Liver (tissue), 9 donors: Measurements from ENCODE around the gene ANKRD11. TPM values are rescaled to one million over a fixed set of nuclear protein-coding genes. Genes with fewer than 3 reads are reported as not detected.
"Not testable (repeated sequence)": the region's sequence is repeated elsewhere in the genome, so short reads cannot be mapped to it uniquely, and the experiment has no call there.

Experiments
- DNase-seq: peaks from one replicate; pipeline ENCODE4 v3.0.0-alpha.2; 2017; ENCODE audit warnings: low spot score
- H3K27ac ChIP-seq, 2 donors: one replicate each; pipeline ENCODE4 v1.7.0; 2013; ENCODE audit warnings: inconsistent platforms in 2 of 2, low read length in 2 of 2, control low read depth in 1 of 2, low read depth in 1 of 2, mild to moderate bottlenecking in 1 of 2
- H3K27me3 ChIP-seq, 4 donors: one replicate each; pipeline versions ENCODE4 v1.6.1 to v1.7.0; 2013; ENCODE audit warnings: low read length in 3 of 4, inconsistent platforms in 1 of 4, mild to moderate bottlenecking in 1 of 4, moderate library complexity in 1 of 4; ENCODE audit not compliant: control insufficient read depth in 4 of 4, insufficient read depth in 4 of 4
- H3K36me3 ChIP-seq, 4 donors: one replicate each; pipeline versions ENCODE4 v1.6.1 to v1.7.0; 2013; ENCODE audit warnings: low read length in 3 of 4, mild to moderate bottlenecking in 3 of 4, low read depth in 1 of 4, moderate library complexity in 1 of 4; ENCODE audit not compliant: control insufficient read depth in 4 of 4, insufficient read depth in 3 of 4
- H3K4me1 ChIP-seq, 4 donors: one replicate each; pipeline versions ENCODE4 v1.6.1 to v1.7.0; 2013; ENCODE audit warnings: low read length in 3 of 4, mild to moderate bottlenecking in 3 of 4, moderate library complexity in 1 of 4; ENCODE audit not compliant: control insufficient read depth in 4 of 4, insufficient read depth in 4 of 4
- H3K4me3 ChIP-seq, 3 donors: one replicate each; pipeline versions ENCODE4 v1.6.1 to v1.7.0; 2013; ENCODE audit warnings: low read length in 3 of 3, control low read depth in 1 of 3, low read depth in 1 of 3, mild to moderate bottlenecking in 1 of 3
- H3K9ac ChIP-seq, 2 donors: one replicate each; pipeline ENCODE4 v1.7.0; 2013; ENCODE audit warnings: low read length in 2 of 2, mild to moderate bottlenecking in 2 of 2, moderate library complexity in 2 of 2, control low read depth in 1 of 2, low read depth in 1 of 2
- H3K9me3 ChIP-seq, 4 donors: one replicate each; pipeline versions ENCODE4 v1.6.1 to v1.7.0; 2013; ENCODE audit warnings: low read length in 3 of 4; ENCODE audit not compliant: control insufficient read depth in 4 of 4
- EGR1 ChIP-seq, 2 donors: IDR thresholded peaks; 2 replicates each; pipeline ENCODE4 v1.6.1; 2016 to 2018; ENCODE audit warnings: antibody characterized with exemption in 2 of 2, low read depth in 2 of 2
- FOXA1 ChIP-seq: IDR thresholded peaks from 2 replicates; pipeline ENCODE4 v1.6.1; 2016; ENCODE audit warnings: antibody characterized with exemption
- FOXA2 ChIP-seq: IDR thresholded peaks from 2 replicates; pipeline ENCODE4 v1.6.1; 2016; ENCODE audit warnings: antibody characterized with exemption
- GABPA ChIP-seq, 2 donors: IDR thresholded peaks in 1 of 2; conservative IDR thresholded peaks in 1 of 2; 2 replicates each; pipeline ENCODE4 v1.6.1; 2016; ENCODE audit warnings: antibody characterized with exemption in 2 of 2, mild to moderate bottlenecking in 1 of 2, moderate library complexity in 1 of 2
- HNF4A ChIP-seq, 2 donors: conservative IDR thresholded peaks; 2 replicates each; pipeline ENCODE4 v1.6.1; 2016; ENCODE audit warnings: antibody characterized with exemption in 2 of 2, mild to moderate bottlenecking in 2 of 2
- HNF4G ChIP-seq: IDR thresholded peaks from 2 replicates; pipeline ENCODE4 v1.6.1; 2016; ENCODE audit warnings: antibody characterized with exemption
- JUND ChIP-seq, 2 donors: IDR thresholded peaks; 2 replicates each; pipeline ENCODE4 v1.6.1; 2016; ENCODE audit warnings: antibody characterized with exemption in 2 of 2
- NR2F2 ChIP-seq: IDR thresholded peaks from 2 replicates; pipeline ENCODE4 v1.6.1; 2016; ENCODE audit warnings: antibody characterized with exemption
- RAD21 ChIP-seq, 2 donors: IDR thresholded peaks; 2 replicates each; pipeline ENCODE4 v1.6.1; 2016; ENCODE audit warnings: antibody characterized with exemption in 2 of 2, mild to moderate bottlenecking in 2 of 2
- REST ChIP-seq: IDR thresholded peaks from 2 replicates; pipeline ENCODE4 v1.6.1; 2016; ENCODE audit warnings: antibody characterized with exemption, mild to moderate bottlenecking
- TAF1 ChIP-seq: conservative IDR thresholded peaks from 2 replicates; pipeline ENCODE4 v1.6.1; 2016; ENCODE audit warnings: antibody characterized with exemption, mild to moderate bottlenecking
- YY1 ChIP-seq: IDR thresholded peaks from 2 replicates; pipeline ENCODE4 v1.6.1; 2016; ENCODE audit warnings: antibody characterized with exemption, mild to moderate bottlenecking
- ZBTB33 ChIP-seq: IDR thresholded peaks from 2 replicates; pipeline ENCODE4 v1.6.1; 2016; ENCODE audit warnings: antibody characterized with exemption
- WGBS: extraction: QIAGEN DNeasy Blood & Tissue Kit; methylation state at CpG from one replicate; pipeline ENCODE4 v1.1.7; 2013; 5-methylcytosine and 5-hydroxymethylcytosine counted together
- polyA plus RNA-seq, 2 donors: library from polyadenylated mRNA; stranded (reverse) in 1 of 2; unstranded in 1 of 2; fragments of 200-250 nt in 1 of 2; fragments of >200 nt in 1 of 2; fragmentation: Nextera tagmentation in 1 of 2; extraction: Ambion mirVana in 1 of 2; gene quantifications; one replicate each; pipeline versions ENCODE4 v1.2.1 to v1.2.3, GENCODE V29; 2013 to 2015
- total RNA-seq, 2 donors: library from RNA; depleted of rRNA; stranded (reverse); fragments of >200 nt; gene quantifications; one replicate each; pipeline ENCODE4 v1.2.3, GENCODE V29; 2014
- donor health status: healthy.
- donor health status: healthy.
- donor health status: healthy.
- donor health status: healthy.
- donor health status: healthy.

ANKRD11 gene
- total and polyA plus RNA-seq, 4 donors, result 16.3 to 55.1 (median 28.0) TPM

- TF ChIP-seq REST, result no peak
- TF ChIP-seq TAF1, result no peak
- no peak for TF ChIP-seq EGR1 (IDR thresholded peaks at IDR 0.05; ENCODE audit: low read depth in 2 of 2)
- no peak for TF ChIP-seq NR2F2
- no peak for TF ChIP-seq HNF4G
- no peak for TF ChIP-seq GABPA (IDR thresholded peaks at IDR 0.05 in 1 of 2, conservative IDR thresholded peaks at IDR 0.05 in 1 of 2)
- TF ChIP-seq JUND (IDR thresholded peaks at IDR 0.05), result no peak
- no peak for TF ChIP-seq HNF4A (conservative IDR thresholded peaks at IDR 0.05)
- no peak for TF ChIP-seq ZBTB33
- TF ChIP-seq FOXA1, result no peak
- no peak for TF ChIP-seq FOXA2
Measured at GRCh38 chr16:89437251-89437987, 52.9 kb downstream of the ANKRD11 start (continued).

GRCh38 chr16:89436366-89436765, 54.0 kb downstream of the ANKRD11 start:
- no peak overlapping the region for H3K4me3 ChIP-seq
- no peak overlapping the region for H3K27ac ChIP-seq
- no peak overlapping the region for H3K9ac ChIP-seq
- H3K9me3 ChIP-seq, result no peaks in the 10 kb centered on the region
- no peak for DNase-seq
- 84% methylated on average over 10 of the region's 10 CpGs for WGBS
- no peaks in the 10 kb centered on the region for H3K36me3 ChIP-seq
- H3K4me1 ChIP-seq, result peaks cover 7 to 28% (median 21%) of the 10 kb centered on the region in 4 donors
- H3K27me3 ChIP-seq, result no peaks in the 10 kb centered on the region
- TF ChIP-seq HNF4G (no peak), NR2F2 (no peak), RAD21 (IDR thresholded peaks at IDR 0.05) (no peak), TAF1 (no peak), YY1 (no peak)

GRCh38 chr16:89435059-89435458, 55.3 kb downstream of the ANKRD11 start:
- DNase-seq, H3K9ac ChIP-seq, H3K9me3 ChIP-seq, H3K4me3 ChIP-seq, H3K27ac ChIP-seq, H3K36me3 ChIP-seq, H3K27me3 ChIP-seq: not testable (repeated sequence)
- WGBS, result 97% methylated on average over 5 of the region's 5 CpGs
- peaks cover 9 to 35% (median 30%) of the 10 kb centered on the region in 4 donors for H3K4me1 ChIP-seq
